CD14-positive monocyte (primary cell): ENCODE data around the gene PIEZO1. TPM values are rescaled to one million over a fixed set of nuclear protein-coding genes. Genes with fewer than 3 reads are reported as not detected.

Experiments used
- DNase-seq, 3 donors: peaks; one replicate each; pipeline ENCODE4 v3.0.0-alpha.2; 2011 to 2022
- H2AFZ ChIP-seq: 2 replicates; pipeline ENCODE4 v1.6.0; 2012; ENCODE audit warnings: mild to moderate bottlenecking, low read depth, low read length, inconsistent platforms; ENCODE audit not compliant: insufficient read depth, poor library complexity, severe bottlenecking
- H3K27ac ChIP-seq, 2 donors: 1 replicate in 1 of 2; 2 replicates in 1 of 2; pipeline ENCODE4 v1.5.1; 2012 to 2013; ENCODE audit warnings: low read length in 2 of 2, control low read depth in 1 of 2, inconsistent platforms in 1 of 2, low read depth in 1 of 2, mild to moderate bottlenecking in 1 of 2
- H3K27me3 ChIP-seq, 2 donors: one replicate each; pipeline versions ENCODE4 v1.6.0 to v1.6.1; 2011 to 2013; ENCODE audit warnings: low read length in 2 of 2; ENCODE audit not compliant: control insufficient read depth in 2 of 2, insufficient read depth in 2 of 2
- H3K36me3 ChIP-seq, 2 donors: replicated peaks in 1 of 2; 1 replicate in 1 of 2; 2 replicates in 1 of 2; pipeline versions ENCODE4 v1.5.1 to v1.6.1; 2012 to 2013; ENCODE audit warnings: low read length in 2 of 2, control low read depth in 1 of 2, inconsistent platforms in 1 of 2, mild to moderate bottlenecking in 1 of 2; ENCODE audit not compliant: insufficient read depth in 2 of 2, control insufficient read depth in 1 of 2
- H3K4me1 ChIP-seq, 2 donors: 1 replicate in 1 of 2; 2 replicates in 1 of 2; pipeline versions ENCODE4 v1.5.1 to v1.6.1; 2012 to 2013; ENCODE audit warnings: low read length in 2 of 2, control low read depth in 1 of 2, inconsistent platforms in 1 of 2, mild to moderate bottlenecking in 1 of 2, moderate library complexity in 1 of 2; ENCODE audit not compliant: insufficient read depth in 2 of 2, control insufficient read depth in 1 of 2
- H3K4me2 ChIP-seq: replicated peaks from 2 replicates; pipeline ENCODE3; 2012; ENCODE audit warnings: low read length, moderate library complexity, mild to moderate bottlenecking; ENCODE audit not compliant: poor library complexity, severe bottlenecking; ENCODE audit errors: extremely low read depth
- H3K4me3 ChIP-seq, 3 experiments: fragments of 200-600 bp in 1 of 3; sonication (generic) in 1 of 3; replicated peaks in 1 of 3; 1 replicate in 2 of 3; 2 replicates in 1 of 3; pipeline ENCODE4 v1.5.1; 2011 to 2013; ENCODE audit warnings: low read length in 3 of 3, mild to moderate bottlenecking in 3 of 3, control low read depth in 2 of 3, low read depth in 2 of 3, inconsistent platforms in 1 of 3, moderate library complexity in 1 of 3
- H3K79me2 ChIP-seq: 2 replicates; pipeline ENCODE4 v1.6.0; 2012; ENCODE audit warnings: mild to moderate bottlenecking, control low read depth, inconsistent platforms, low read length, moderate library complexity; ENCODE audit not compliant: insufficient read depth
- H3K9ac ChIP-seq: 2 replicates; pipeline ENCODE4 v1.6.0; 2017; ENCODE audit warnings: low read length, mild to moderate bottlenecking; ENCODE audit not compliant: insufficient read depth, poor library complexity, severe bottlenecking
- H3K9me3 ChIP-seq, 2 donors: replicated peaks in 1 of 2; 1 replicate in 1 of 2; 2 replicates in 1 of 2; pipeline versions ENCODE4 v1.5.1 to v1.6.1; 2012 to 2013; ENCODE audit warnings: low read length in 2 of 2, control low read depth in 1 of 2; ENCODE audit not compliant: control insufficient read depth in 1 of 2, insufficient read depth in 1 of 2
- H4K20me1 ChIP-seq: 2 replicates; pipeline ENCODE4 v1.6.0; 2012; ENCODE audit warnings: mild to moderate bottlenecking, low read length, control low read depth, moderate library complexity; ENCODE audit not compliant: insufficient read depth
- H3K27ac Mint-ChIP-seq, 7 donors: one replicate each; pipeline ENCODE4 v1.8.0; 2020; ENCODE audit warnings: mild to moderate bottlenecking in 7 of 7, mixed read lengths in 7 of 7, moderate library complexity in 6 of 7, inconsistent platforms in 2 of 7
- H3K27me3 Mint-ChIP-seq, 3 donors: one replicate each; pipeline ENCODE4 v1.8.0; 2021 to 2022; ENCODE audit warnings: low read depth in 3 of 3, mild to moderate bottlenecking in 3 of 3, mixed read lengths in 3 of 3, moderate library complexity in 3 of 3, inconsistent platforms in 1 of 3
- H3K36me3 Mint-ChIP-seq, 2 donors: one replicate each; pipeline ENCODE4 v1.8.0; 2020; ENCODE audit warnings: mixed read lengths in 2 of 2, inconsistent platforms in 1 of 2, mild to moderate bottlenecking in 1 of 2
- H3K4me1 Mint-ChIP-seq: one replicate; pipeline ENCODE4 v1.8.0; 2020; ENCODE audit warnings: mild to moderate bottlenecking, mixed read lengths
- H3K4me3 Mint-ChIP-seq, 2 donors: one replicate each; pipeline ENCODE4 v1.8.0; 2020; ENCODE audit warnings: mild to moderate bottlenecking in 2 of 2, mixed read lengths in 2 of 2, moderate library complexity in 1 of 2
- H3K9me3 Mint-ChIP-seq, 7 donors: one replicate each; pipeline ENCODE4 v1.8.0; 2020 to 2022; ENCODE audit warnings: mixed read lengths in 7 of 7, mild to moderate bottlenecking in 6 of 7, moderate library complexity in 6 of 7, inconsistent platforms in 2 of 7
- CTCF ChIP-seq: fragments of 200-600 bp; IDR thresholded peaks from one replicate; pipeline ENCODE4 v1.8.0; 2022; ENCODE audit warnings: antibody characterized with exemption, mild to moderate bottlenecking
- WGBS: methylation state at CpG from one replicate; pipeline ENCODE4 v1.1.5; 2013; ENCODE audit warnings: missing lambda C conversion rate; ENCODE audit not compliant: insufficient coverage; 5-methylcytosine and 5-hydroxymethylcytosine counted together
- intact Hi-C, 2 donors: fragments of 100-400 bp; cut with micrococcal nuclease; formaldehyde crosslinking; loops; one replicate each; pipeline versions ENCODE4 v1.15.0 to v1.15.1; 2023
- polyA plus RNA-seq, 3 donors: library from polyadenylated mRNA; depleted of rRNA in 1 of 3; unstranded in 2 of 3; stranded (reverse) in 1 of 3; fragments of 300-500 nt in 2 of 3; fragments of >200 nt in 1 of 3; fragmentation: Illumina TruSeq in 2 of 3; gene quantifications; 1 replicate in 2 of 3; 2 replicates in 1 of 3; pipeline ENCODE4 v1.2.3, GENCODE V29; 2012 to 2021

Gene PIEZO1
- polyA plus RNA-seq, 3 donors = 10.2 to 405 (median 15.0) TPM

- DNase-seq = peak; percentile 43 to 56 (median 51)
- Histone ChIP-seq H3K4me2 (peak overlapping the region; percentile 99), H4K20me1 (peaks cover 55% of the 10 kb centered on the region), H3K4me3 (peak overlapping the region; percentile 40 to 83 (median 58)), H3K27ac (peak overlapping the region; percentile 71 to 93), H3K9ac (peak overlapping the region; percentile 84), H2AFZ (peak overlapping the region; percentile 80), H3K4me1 (peaks cover 35 to 42% of the 10 kb centered on the region in 2 donors), H3K36me3 (peaks cover 14 to 25% of the 10 kb centered on the region in 2 donors), H3K27me3 (no peaks in the 10 kb centered on the region), H3K9me3 (no peaks in the 10 kb centered on the region), H3K79me2 (peaks cover 53% of the 10 kb centered on the region)
- Mint-ChIP-seq H3K4me3 (peak overlapping the region; percentile 78 to 90), H3K4me1 (peaks cover 28% of the 10 kb centered on the region), H3K9me3 (no peaks in the 10 kb centered on the region), H3K36me3 (peaks cover 19 to 29% of the 10 kb centered on the region in 2 donors), H3K27ac (peak overlapping the region; percentile 73 to 91 (median 88)), H3K27me3 (peaks cover 0 to 2% (median 0%) of the 10 kb centered on the region in 3 donors)
- TF ChIP-seq CTCF = no peak
- WGBS = under 1% methylated on average over 65 of the region's 65 CpGs
- intact Hi-C loops = loop anchor here in 1 of 2 donors (10.0 kb wide), 1 partner anchor 404 kb away; the partner anchor contains the start of gene ZNF778
These were observed 26.1 kb upstream of the PIEZO1 start for GRCh38 chr16:88810912-88811768.

- peak overlapping the region; percentile 99 for H3K4me2 ChIP-seq
- peaks cover 19 to 30% of the 10 kb centered on the region in 2 donors for H3K36me3 Mint-ChIP-seq
- peaks cover 28% of the 10 kb centered on the region for H3K4me1 Mint-ChIP-seq
- H4K20me1 ChIP-seq = peaks cover 47% of the 10 kb centered on the region
- 10% methylated on average over 9 of the region's 12 CpGs for WGBS
- H2AFZ ChIP-seq = no peak overlapping the region
- no peak for TF ChIP-seq CTCF
- H3K4me1 ChIP-seq = peaks cover 35 to 43% of the 10 kb centered on the region in 2 donors
- no peaks in the 10 kb centered on the region for H3K9me3 Mint-ChIP-seq
- intact Hi-C loops = loop anchor here in 1 of 2 donors (10.0 kb wide), 1 partner anchor 404 kb away; the partner anchor contains the start of gene ZNF778
- H3K27me3 Mint-ChIP-seq = peaks cover 0 to 2% (median 0%) of the 10 kb centered on the region in 3 donors
- peaks cover 14 to 25% of the 10 kb centered on the region in 2 donors for H3K36me3 ChIP-seq
- H3K79me2 ChIP-seq = peaks cover 61% of the 10 kb centered on the region
- peak overlapping the region; percentile 71 to 93 for H3K27ac ChIP-seq
- H3K9me3 ChIP-seq = no peaks in the 10 kb centered on the region
- H3K4me3 ChIP-seq = peak overlapping the region; percentile 40 to 83 (median 58)
- DNase-seq = peak; percentile 55 to 87 (median 58)
- H3K27me3 ChIP-seq = no peaks in the 10 kb centered on the region
- H3K9ac ChIP-seq = peak overlapping the region; percentile 84
- peak overlapping the region; percentile 78 to 90 for H3K4me3 Mint-ChIP-seq
- peak overlapping the region; percentile 46 to 91 (median 86) for H3K27ac Mint-ChIP-seq
These were observed 25.3 kb upstream of the PIEZO1 start for GRCh38 chr16:88810166-88810911.
